ENCODE results near the gene GRIK4. TPM values are rescaled to one million over a fixed set of nuclear protein-coding genes. Genes with fewer than 3 reads are reported as not detected.
A peak's percentile ranks its signal among the peaks of the same experiment; 100 is the strongest.

GRIK4 gene
- total and polyA plus RNA-seq, 2 donors (not counting 3 experiments of a cell fraction or from before 2014, with no cell fraction given): 0.81 to 1.6 TPM

DNA sequence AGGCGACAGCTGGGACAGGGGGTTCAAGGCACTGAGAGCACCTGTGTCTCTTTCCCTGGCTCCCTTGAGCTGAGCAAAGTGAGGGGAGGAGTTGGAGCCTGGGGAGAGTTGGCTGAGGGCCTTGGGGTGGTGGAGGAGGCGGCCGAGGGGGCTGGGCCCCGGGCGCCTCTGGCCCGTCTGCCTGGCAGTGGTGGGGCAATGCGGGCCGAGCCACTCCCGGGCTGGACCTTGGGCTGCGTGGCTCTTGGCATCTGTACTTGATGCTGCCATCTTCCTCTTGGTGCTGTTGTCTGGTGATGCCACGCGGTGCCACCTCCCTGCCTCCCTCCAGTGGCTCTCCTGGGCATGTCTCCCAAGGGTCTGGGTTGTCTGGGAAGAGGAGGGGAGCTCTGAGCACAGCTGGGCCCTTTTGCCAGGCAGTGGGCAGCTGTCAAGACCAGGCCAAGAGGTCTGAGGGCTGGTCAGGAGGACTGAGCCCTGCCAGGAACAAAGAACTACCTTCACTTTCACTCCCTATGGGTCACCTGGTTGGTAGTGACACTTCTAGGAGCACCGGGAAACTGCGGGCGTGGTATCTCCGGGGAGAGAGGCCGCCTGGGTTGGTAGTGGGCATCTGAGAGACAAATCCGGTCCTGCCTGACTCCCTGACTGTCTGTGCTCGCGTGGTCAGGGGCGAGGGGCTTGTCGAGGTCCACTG, 1.3 kb downstream of the GRIK4 start:
- no peak overlapping the region for H2AFZ ChIP-seq (ENCODE audit: low read depth, low read length)
- CTCF ChIA-PET: interaction anchor here (1.0 to 8.1 kb wide), 8 partner anchors 13 to 682 kb away, joined by 3 to 289 read pairs (median 6); no protein-coding TSS in a partner anchor
- no peak for TF ChIP-seq MYC (IDR thresholded peaks at IDR 0.05; ENCODE audit: low read depth, low read length)
- TF ChIP-seq, protein P1, sequence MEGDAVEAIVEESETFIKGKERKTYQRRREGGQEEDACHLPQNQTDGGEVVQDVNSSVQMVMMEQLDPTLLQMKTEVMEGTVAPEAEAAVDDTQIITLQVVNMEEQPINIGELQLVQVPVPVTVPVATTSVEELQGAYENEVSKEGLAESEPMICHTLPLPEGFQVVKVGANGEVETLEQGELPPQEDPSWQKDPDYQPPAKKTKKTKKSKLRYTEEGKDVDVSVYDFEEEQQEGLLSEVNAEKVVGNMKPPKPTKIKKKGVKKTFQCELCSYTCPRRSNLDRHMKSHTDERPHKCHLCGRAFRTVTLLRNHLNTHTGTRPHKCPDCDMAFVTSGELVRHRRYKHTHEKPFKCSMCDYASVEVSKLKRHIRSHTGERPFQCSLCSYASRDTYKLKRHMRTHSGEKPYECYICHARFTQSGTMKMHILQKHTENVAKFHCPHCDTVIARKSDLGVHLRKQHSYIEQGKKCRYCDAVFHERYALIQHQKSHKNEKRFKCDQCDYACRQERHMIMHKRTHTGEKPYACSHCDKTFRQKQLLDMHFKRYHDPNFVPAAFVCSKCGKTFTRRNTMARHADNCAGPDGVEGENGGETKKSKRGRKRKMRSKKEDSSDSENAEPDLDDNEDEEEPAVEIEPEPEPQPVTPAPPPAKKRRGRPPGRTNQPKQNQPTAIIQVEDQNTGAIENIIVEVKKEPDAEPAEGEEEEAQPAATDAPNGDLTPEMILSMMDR (IDR thresholded peaks at IDR 0.05; ENCODE audit: extremely low read depth in 1 of 2, insufficient read depth in 1 of 2, low read depth in 1 of 2, low read length in 2 of 2): peak in 1 of 2 donors; percentile 3

More for the DNA sequence above, 1.3 kb downstream of the GRIK4 start:
- POLR2A ChIA-PET: no interaction called here
- no peak overlapping the region for H3K9ac ChIP-seq (replicated peaks; ENCODE audit: extremely low read depth, insufficient read depth, low read length)
- H3K79me2 ChIP-seq (ENCODE audit: control insufficient read depth, insufficient read depth, low read length): no peaks in the 10 kb centered on the region
- H3K36me3 ChIP-seq (ENCODE audit: control insufficient read depth in 2 of 2, extremely low read depth in 1 of 2, insufficient read depth in 2 of 2, low read length in 2 of 2): no peaks in the 10 kb centered on the region
- no peak overlapping the region for H3K27ac ChIP-seq (ENCODE audit: insufficient read depth, low read depth, low read length)
- dilution Hi-C loops (cut with MboI; ENCODE audit: extremely low pct_ligation_motif_present, low sequenced_read_pairs): no loop called here
- DNase-seq (ENCODE audit: low read depth, low spot score): no peak
- intact Hi-C loops (cut with micrococcal nuclease): loop anchor here (5.0 kb wide), 1 partner anchor 124 kb away; no protein-coding TSS in a partner anchor
- no peaks in the 10 kb centered on the region for H3K9me3 ChIP-seq (replicated peaks; ENCODE audit: control insufficient read depth, insufficient read depth, low read length)
- no TSS peak for BruUV-seq (replicated peaks)
- H3K4me2 ChIP-seq (ENCODE audit: insufficient read depth, low read length): no peak overlapping the region
- H3K27me3 ChIP-seq (ENCODE audit: control insufficient read depth in 2 of 2, insufficient read depth in 2 of 2, low read length in 2 of 2): peaks cover 0 to 2% of the 10 kb centered on the region in 2 experiments
- H3K4me3 ChIP-seq (replicated peaks in 1 of 3; ENCODE audit: insufficient read depth in 1 of 3, low read depth in 1 of 3, low read length in 3 of 3): no peak overlapping the region
- no peak for FAIRE-seq
- no peaks in the 10 kb centered on the region for H4K20me1 ChIP-seq (replicated peaks; ENCODE audit: control insufficient read depth, extremely low read depth, insufficient read depth, low read length)
- peaks cover 4% of the 10 kb centered on the region for H3K4me1 ChIP-seq (ENCODE audit: control insufficient read depth, extremely low read depth, insufficient read depth, low read length)
- no peaks in the 10 kb centered on the region for H3K9me1 ChIP-seq (replicated peaks; ENCODE audit: control insufficient read depth, extremely low read depth, insufficient read depth, low read length)
